Spleen (tissue), 11 donors: ENCODE data around the gene GPX7. TPM values are rescaled to one million over a fixed set of nuclear protein-coding genes. Genes with fewer than 3 reads are reported as not detected.
A peak's percentile ranks its signal among the peaks of the same experiment; 100 is the strongest.

Experiments
- DNase-seq: peaks from one replicate; pipeline ENCODE4 v3.0.0-alpha.2; 2020
- H3K27ac ChIP-seq, 8 donors: fragments of 200-600 bp; sonication (generic) in 7 of 8; 1 replicate in 4 of 8; 2 replicates in 4 of 8; pipeline versions ENCODE4 v1.5.0 to v1.8.0; 2016 to 2021; ENCODE audit warnings: inconsistent platforms in 4 of 8, mild to moderate bottlenecking in 4 of 8, moderate library complexity in 1 of 8
- H3K27me3 ChIP-seq, 7 donors: fragments of 200-600 bp; sonication (generic) in 6 of 7; replicated peaks in 1 of 7; 1 replicate in 4 of 7; 2 replicates in 3 of 7; pipeline versions ENCODE4 v1.5.0 to v1.8.0; 2016 to 2021; ENCODE audit warnings: inconsistent platforms in 3 of 7, mild to moderate bottlenecking in 1 of 7
- H3K36me3 ChIP-seq, 6 donors: fragments of 200-600 bp; sonication (generic) in 5 of 6; 1 replicate in 4 of 6; 2 replicates in 2 of 6; pipeline versions ENCODE4 v1.5.0 to v1.8.0; 2016 to 2021; ENCODE audit warnings: inconsistent platforms in 2 of 6
- H3K4me1 ChIP-seq, 6 donors: fragments of 200-600 bp; sonication (generic) in 5 of 6; 1 replicate in 3 of 6; 2 replicates in 3 of 6; pipeline versions ENCODE4 v1.5.0 to v1.8.0; 2016 to 2021; ENCODE audit warnings: inconsistent platforms in 3 of 6
- H3K4me3 ChIP-seq, 8 donors: fragments of 200-600 bp; sonication (generic) in 7 of 8; 1 replicate in 4 of 8; 2 replicates in 4 of 8; pipeline versions ENCODE4 v1.5.0 to v1.8.0; 2016 to 2021; ENCODE audit warnings: inconsistent platforms in 4 of 8, mild to moderate bottlenecking in 4 of 8, moderate library complexity in 2 of 8
- H3K9me3 ChIP-seq, 8 donors: fragments of 200-600 bp; sonication (generic) in 7 of 8; 1 replicate in 4 of 8; 2 replicates in 4 of 8; pipeline versions ENCODE4 v1.5.0 to v1.8.0; 2016 to 2021; ENCODE audit warnings: inconsistent platforms in 4 of 8
- CTCF ChIP-seq, 11 experiments: fragments of 200-600 bp in 7 of 11; fragments of 450-650 bp in 4 of 11; sonication (generic) in 4 of 11; IDR thresholded peaks in 8 of 11; conservative IDR thresholded peaks in 3 of 11; 1 replicate in 7 of 11; 2 replicates in 4 of 11; pipeline versions ENCODE4 v1.4.0 to v1.8.0; 2016 to 2021; ENCODE audit warnings: antibody characterized with exemption in 11 of 11, inconsistent platforms in 4 of 11, mild to moderate bottlenecking in 1 of 11
- POLR2A ChIP-seq, 3 donors: fragments of 450-650 bp; IDR thresholded peaks; one replicate each; pipeline ENCODE4 v1.5.1; 2017; ENCODE audit warnings: antibody characterized with exemption in 3 of 3, mild to moderate bottlenecking in 1 of 3
- POLR2AphosphoS5 ChIP-seq, 3 donors: sonication (generic); formaldehyde crosslinking; IDR thresholded peaks; one replicate each; pipeline ENCODE4 v1.5.1; 2017; ENCODE audit warnings: antibody characterized with exemption in 3 of 3
- WGBS, 5 donors: extraction: QIAGEN DNeasy Blood & Tissue Kit in 3 of 5; methylation state at CpG; one replicate each; pipeline versions ENCODE4 v1.1.5 to v1.1.7; 2013 to 2018; 5-methylcytosine and 5-hydroxymethylcytosine counted together
- intact Hi-C: fragments of 100-400 bp; cut with DNase I; formaldehyde crosslinking; loops from one replicate; pipeline ENCODE4 v1.15.0; 2023; ENCODE audit warnings: low total_unique reads
- polyA plus RNA-seq, 3 donors: library from polyadenylated mRNA; stranded (reverse); fragments of 200-250 nt; gene quantifications; one replicate each; pipeline ENCODE4 v1.2.1, GENCODE V29; 2013
- total RNA-seq, 7 donors: library from RNA; depleted of rRNA in 3 of 7; stranded (reverse); fragments of >200 nt in 3 of 7; fragmentation: NEBNext Ultra II Directional in 4 of 7; extraction: Animal tissue kit (Norgen Biotek cat#: 25700) in 4 of 7; gene quantifications; one replicate each; pipeline versions ENCODE4 v1.1.0 to v1.2.1, GENCODE V29; 2016 to 2021
- donor health status: healthy with polysubstance abuse.
- donor health status: DM: no; HTN: no; CAD: no; lungs with moderate emphysema.
- donor health status: DM: no; HTN: no; CAD: no.
- donor health status: Bipolar disorder and iron deficiency.
- donor health status: healthy.
- donor health status: DM: no; HTN: no; CAD: no.
- donor health status: DM: yes; HTN: yes; CAD: no.

GPX7 gene
- total and polyA plus RNA-seq, 10 donors = 6.4 to 24.7 (median 13.7) TPM

- H3K27me3 ChIP-seq = peaks cover 0 to 32% (median 10%) of the 10 kb centered on the region in 7 donors
- peak; percentile 95 for DNase-seq
- peak within 1 kb of the TSS; percentile 31 to 70 (median 48) for H3K4me3 ChIP-seq
- H3K4me1 ChIP-seq = peaks cover 21 to 96% (median 75%) of the 10 kb centered on the region in 6 donors
- TF ChIP-seq CTCF (IDR thresholded peaks at IDR 0.05 in 8 of 11, conservative IDR thresholded peaks at IDR 0.05 in 3 of 11) = peak in 1 of 11 experiments; percentile 26
- TF ChIP-seq POLR2AphosphoS5 (IDR thresholded peaks at IDR 0.05) = peak; percentile 85 to 89 (median 86)
- peak in 1 of 3 donors; percentile 15 for TF ChIP-seq POLR2A (IDR thresholded peaks at IDR 0.05)
- H3K27ac ChIP-seq = peak within 1 kb of the TSS; percentile 71 to 95 (median 94)
- intact Hi-C loops = no loop called here
- WGBS, 5 donors = 9 to 37% (median 11%) methylated on average over 17 to 53 of the region's 53 CpGs
- no peaks in the 10 kb centered on the region for H3K36me3 ChIP-seq
- no peaks in the 10 kb centered on the region for H3K9me3 ChIP-seq
Observed at GRCh38 chr1:52632732-52633290, 30.6 kb downstream of the GPX7 start, which contains the start of gene SHISAL2A. SHISAL2A (plus strand) TSS chr1:52633168; CDS start chr1:52633494, 326 bp downstream.

GRCh38 chr1:52633291-52633754 is 31.2 kb downstream of the GPX7 start:
- peaks cover 0 to 29% (median 10%) of the 10 kb centered on the region in 7 donors for H3K27me3 ChIP-seq
- TF ChIP-seq POLR2AphosphoS5 (IDR thresholded peaks at IDR 0.05) (no peak), CTCF (IDR thresholded peaks at IDR 0.05 in 8 of 11, conservative IDR thresholded peaks at IDR 0.05 in 3 of 11) (no peak), POLR2A (IDR thresholded peaks at IDR 0.05) (no peak)
- no peaks in the 10 kb centered on the region for H3K9me3 ChIP-seq
- intact Hi-C loops = no loop called here
- H3K27ac ChIP-seq = peak overlapping the region; percentile 71 to 95 (median 94)
- WGBS, 5 donors = 2 to 6% (median 2%) methylated on average over 25 to 52 of the region's 52 CpGs
- no peaks in the 10 kb centered on the region for H3K36me3 ChIP-seq
- peak; percentile 90 for DNase-seq
- peaks cover 26 to 96% (median 79%) of the 10 kb centered on the region in 6 donors for H3K4me1 ChIP-seq
- peak overlapping the region; percentile 31 to 70 (median 48) for H3K4me3 ChIP-seq

- peak overlapping the region; percentile 71 to 95 (median 94) for H3K27ac ChIP-seq
- H3K4me3 ChIP-seq = peak overlapping the region in 6 of 8 donors; percentile 42 to 70 (median 52)
- H3K36me3 ChIP-seq = no peaks in the 10 kb centered on the region
- WGBS, 5 donors = 56 to 68% (median 60%) methylated on average over 4 of the region's 4 CpGs
- H3K9me3 ChIP-seq = no peaks in the 10 kb centered on the region
- peak; percentile 75 for DNase-seq
- intact Hi-C loops = no loop called here
- peaks cover 27 to 96% (median 81%) of the 10 kb centered on the region in 6 donors for H3K4me1 ChIP-seq
- TF ChIP-seq POLR2A (IDR thresholded peaks at IDR 0.05) = no peak
- TF ChIP-seq POLR2AphosphoS5 (IDR thresholded peaks at IDR 0.05) = no peak
- TF ChIP-seq CTCF (IDR thresholded peaks at IDR 0.05 in 8 of 11, conservative IDR thresholded peaks at IDR 0.05 in 3 of 11) = no peak
- peaks cover 0 to 29% (median 10%) of the 10 kb centered on the region in 7 donors for H3K27me3 ChIP-seq
Observed at GRCh38 chr1:52634111-52634510, 31.9 kb downstream of the GPX7 start.
